Astrocyte of the spinal cord (primary cell): ENCODE results near the gene ARHGAP15.

Experiments used
- DNase-seq: peaks from one replicate; pipeline ENCODE4 v3.0.0; 2011; ENCODE audit warnings: low read depth, low spot score
- H3K4me3 ChIP-seq: 2 replicates; pipeline ENCODE4 v1.5.1; 2011; ENCODE audit warnings: low read depth, mild to moderate bottlenecking, low read length, moderate library complexity
- CTCF ChIP-seq: IDR thresholded peaks from 2 replicates; pipeline ENCODE4 v1.5.1; 2012; ENCODE audit warnings: low read depth, mild to moderate bottlenecking, low read length, inconsistent platforms
- in situ Hi-C: cut with HindIII; loops from 2 replicates; pipeline ENCODE4 v1.10.0; 2017; ENCODE audit warnings: low sequenced_read_pairs

Gene ARHGAP15

GRCh38 chr2:143649226-143649740 is 520.1 kb downstream of the ARHGAP15 start:
- no peak for TF ChIP-seq CTCF
- no peak for DNase-seq
- no peak overlapping the region for H3K4me3 ChIP-seq
- in situ Hi-C loops, result no loop called here

- DNase-seq, result no peak
- in situ Hi-C loops, result no loop called here
- TF ChIP-seq CTCF, result no peak
- H3K4me3 ChIP-seq, result no peak overlapping the region
These were observed 523.5 kb downstream of the ARHGAP15 start for GRCh38 chr2:143652692-143653091.

- no peak overlapping the region for H3K4me3 ChIP-seq
- TF ChIP-seq CTCF, result no peak
- in situ Hi-C loops, result no loop called here
- no peak for DNase-seq
These were observed 539.0 kb downstream of the ARHGAP15 start for GRCh38 chr2:143668234-143668633.

GRCh38 chr2:143674051-143674450 is 544.8 kb downstream of the ARHGAP15 start:
- TF ChIP-seq CTCF, result no peak
- no peak overlapping the region for H3K4me3 ChIP-seq
- in situ Hi-C loops, result no loop called here
- DNase-seq, result no peak

GRCh38 chr2:143675021-143675420 is 545.8 kb downstream of the ARHGAP15 start:
- in situ Hi-C loops, result no loop called here
- DNase-seq, result no peak

GRCh38 chr2:143679617-143680016 is 550.4 kb downstream of the ARHGAP15 start:
- in situ Hi-C loops, result no loop called here
- H3K4me3 ChIP-seq, result no peak overlapping the region
- no peak for DNase-seq
- TF ChIP-seq CTCF, result no peak

More at GRCh38 chr2:143675021-143675420, 545.8 kb downstream of the ARHGAP15 start:
- no peak overlapping the region for H3K4me3 ChIP-seq
- TF ChIP-seq CTCF, result no peak
